GM12878 (cell line): Measurements from ENCODE around the gene TOR1B. TPM values are rescaled to one million over a fixed set of nuclear protein-coding genes. Genes with fewer than 3 reads are reported as not detected.

Source experiments
- ATAC-seq: fragments of 200-7000 bp; cut with Tn5 transposase; 3 replicates; pipeline ENCODE4 v1.9.1; 2020; ENCODE audit warnings: mild to moderate bottlenecking, moderate library complexity
- BruUV-seq: library from RNA; stranded (reverse); fragments of 400-500 nt; replicated peaks from 2 replicates; lab custom pipeline; 2021; lab: Mats Ljungman, UMichigan
- CTCF ChIA-PET: fragments of 300-600 bp; sonication (Branson Sonifier 250); formaldehyde crosslinking; extraction: SDS; loops from one replicate; lab custom pipeline; 2021; ENCODE audit warnings: inconsistent platforms; lab: Yijun Ruan, JAX
- POLR2A ChIA-PET: fragments of 350-600 bp; formaldehyde crosslinking; extraction: SDS; loops from one replicate; lab custom pipeline; 2021; ENCODE audit warnings: inconsistent platforms; lab: Charles Lee
- RAD21 ChIA-PET: fragments of 300-600 bp; sonication (Branson Sonifier 250); formaldehyde crosslinking; loops from one replicate; lab custom pipeline; 2023; ENCODE audit warnings: antibody characterized with exemption; ENCODE audit not compliant: unreplicated experiment; lab: Charles Lee
- SMC1A ChIA-PET: fragments of 300-600 bp; sonication (Branson Sonifier 250); formaldehyde crosslinking; loops from one replicate; lab custom pipeline; 2023; ENCODE audit not compliant: unreplicated experiment, uncharacterized antibody; lab: Charles Lee
- DNase-seq: peaks from one replicate; pipeline ENCODE4 v3.0.0-alpha.2; 2011; ENCODE audit warnings: low read depth, low spot score
- FAIRE-seq: peaks from 3 replicates; lab custom pipeline; 2011; peaks lifted over from hg19 to GRCh38; lab: Jason Lieb, UNC
- H2AFZ ChIP-seq: 2 replicates; pipeline ENCODE4 v1.6.0; 2011; ENCODE audit warnings: low read depth, low read length, control low read depth; ENCODE audit not compliant: control insufficient read depth
- H3K27ac ChIP-seq: 2 replicates; pipeline ENCODE4 v1.5.1; 2011; ENCODE audit warnings: control low read depth; ENCODE audit not compliant: control insufficient read depth, insufficient read depth
- H3K27me3 ChIP-seq, 2 experiments: replicated peaks in 1 of 2; 2 replicates each; pipeline versions ENCODE4 v1.6.0 to v1.6.1; 2011; ENCODE audit warnings: low read length in 1 of 2; ENCODE audit not compliant: control insufficient read depth in 2 of 2, insufficient read depth in 2 of 2
- H3K36me3 ChIP-seq, 2 experiments: 2 replicates each; pipeline ENCODE4 v1.5.1; 2011; ENCODE audit warnings: low read length in 1 of 2; ENCODE audit not compliant: control insufficient read depth in 2 of 2, insufficient read depth in 2 of 2
- H3K4me1 ChIP-seq: 2 replicates; pipeline ENCODE4 v1.6.1; 2011; ENCODE audit warnings: mild to moderate bottlenecking, low read length, moderate library complexity, mixed read lengths; ENCODE audit not compliant: control insufficient read depth, insufficient read depth
- H3K4me2 ChIP-seq: 2 replicates; pipeline ENCODE4 v1.6.0; 2011; ENCODE audit warnings: control low read depth; ENCODE audit not compliant: control insufficient read depth, insufficient read depth
- H3K4me3 ChIP-seq: fragments of 200-600 bp; sonication (generic); 2 replicates; pipeline ENCODE4 v1.5.1; 2016
- H3K79me2 ChIP-seq: 2 replicates; pipeline ENCODE4 v1.6.0; 2011; ENCODE audit warnings: low read length; ENCODE audit not compliant: control insufficient read depth, insufficient read depth
- H3K9ac ChIP-seq: 2 replicates; pipeline ENCODE4 v1.8.0; 2011; ENCODE audit warnings: low read length, control low read depth, mixed read lengths; ENCODE audit not compliant: control insufficient read depth, insufficient read depth
- H3K9me3 ChIP-seq: replicated peaks from 3 replicates; pipeline ENCODE4 v1.5.1; 2011; ENCODE audit warnings: mild to moderate bottlenecking, low read length; ENCODE audit not compliant: control insufficient read depth, insufficient read depth
- H4K20me1 ChIP-seq: 2 replicates; pipeline ENCODE4 v1.6.0; 2011; ENCODE audit not compliant: control insufficient read depth, insufficient read depth
- ASH2L ChIP-seq: fragments of 300-600, 200-600 bp; sonication (generic); IDR thresholded peaks from 2 replicates; pipeline ENCODE4 v1.6.1; 2017; ENCODE audit warnings: low read depth, mild to moderate bottlenecking, borderline replicate concordance
- BRCA1 ChIP-seq: IDR thresholded peaks from 2 replicates; pipeline ENCODE4 v1.6.1; 2011; ENCODE audit warnings: low read depth, low read length, improper control_type of control experiment
- DPF2 ChIP-seq: fragments of 450-650 bp; IDR thresholded peaks from 2 replicates; pipeline ENCODE4 v1.6.1; 2017; ENCODE audit warnings: mild to moderate bottlenecking
- IKZF1 ChIP-seq: fragments of 450-650 bp; conservative IDR thresholded peaks from 2 replicates; pipeline ENCODE4 v1.6.1; 2017; ENCODE audit warnings: antibody characterized with exemption, mild to moderate bottlenecking
- JUND ChIP-seq: IDR thresholded peaks from 2 replicates; pipeline ENCODE4 v1.6.1; 2012; ENCODE audit warnings: low read depth, mild to moderate bottlenecking, low read length, improper control_type of control experiment, moderate library complexity
- KLF5 ChIP-seq: fragments of 450-650 bp; IDR thresholded peaks from 2 replicates; pipeline ENCODE4 v1.6.1; 2014; ENCODE audit warnings: mild to moderate bottlenecking; ENCODE audit not compliant: partially characterized antibody
- LARP7 ChIP-seq: fragments of 450-650 bp; IDR thresholded peaks from 2 replicates; pipeline ENCODE4 v1.6.1; 2017; ENCODE audit warnings: mild to moderate bottlenecking
- RAD21 ChIP-seq: IDR thresholded peaks from 2 replicates; pipeline ENCODE4 v1.6.1; 2011; ENCODE audit warnings: mild to moderate bottlenecking, low read depth, low read length, moderate library complexity; ENCODE audit not compliant: insufficient read depth
- RBBP5 ChIP-seq: fragments of 200-600 bp; sonication (generic); conservative IDR thresholded peaks from 2 replicates; pipeline ENCODE4 v1.6.1; 2016
- SMC3 ChIP-seq: IDR thresholded peaks from 2 replicates; pipeline ENCODE4 v1.6.1; 2011; ENCODE audit warnings: low read length, improper control_type of control experiment, borderline replicate concordance
- STAT3 ChIP-seq: IDR thresholded peaks from 2 replicates; pipeline ENCODE4 v1.6.1; 2011; ENCODE audit warnings: low read depth, low read length, improper control_type of control experiment
- WGBS: methylation state at CpG from one replicate; pipeline ENCODE4 v1.1.6; 2016; ENCODE audit warnings: low lambda C conversion rate; ENCODE audit not compliant: insufficient replicate concordance, insufficient coverage; ENCODE audit errors: missing lambda C conversion rate; 5-methylcytosine and 5-hydroxymethylcytosine counted together
- in situ Hi-C: fragments of 300-500 bp; cut with MboI; formaldehyde crosslinking; loops from 9 replicates; pipeline ENCODE4 v1.14.3; 2018; ENCODE audit warnings: mixed read lengths
- intact Hi-C: fragments of 100-400 bp; cut with micrococcal nuclease; formaldehyde crosslinking; loops from one replicate; pipeline ENCODE4 v1.14.2; 2022; ENCODE audit not compliant: unreplicated experiment
- polyA plus RNA-seq, 11 experiments: library from polyadenylated mRNA; depleted of rRNA in 4 of 11; unstranded in 6 of 11; stranded (reverse) in 5 of 11; fragments of >200 nt; fragmentation: Nextera tagmentation in 4 of 11; fragmentation: Illumina TruSeq in 1 of 11; extraction: Ambion mirVana in 4 of 11; extraction: Trizol in 1 of 11; gene quantifications; 1 replicate in 1 of 11; 2 replicates in 10 of 11; pipeline versions ENCODE4 v1.2.1 to v1.2.3, GENCODE V29; 2011 to 2016; ENCODE audit warnings: inconsistent platforms in 2 of 11, missing spikeins in 2 of 11, low read depth in 1 of 11
- total RNA-seq, 4 experiments: library from RNA; depleted of rRNA in 3 of 4; stranded (reverse); fragments of >200 nt in 3 of 4; fragmentation: Illumina TruSeq in 1 of 4; extraction: Trizol in 1 of 4; gene quantifications; 2 replicates each; pipeline versions ENCODE4 v1.2.1 to v1.2.3, GENCODE V29; 2013 to 2021
- TF ChIP-seq, protein P1 (sequence below): IDR thresholded peaks from 2 replicates; pipeline ENCODE4 v1.6.1; 2011; ENCODE audit warnings: borderline replicate concordance, low read depth, mild to moderate bottlenecking, moderate library complexity, mixed read lengths, low read length; ENCODE audit not compliant: insufficient read depth; ENCODE audit errors: extremely low read length
- TF ChIP-seq, protein P2 (sequence below): fragments of 450-650 bp; conservative IDR thresholded peaks from 2 replicates; pipeline ENCODE4 v1.6.1; 2017; ENCODE audit warnings: mild to moderate bottlenecking, moderate library complexity

The TOR1B gene
- total and polyA plus RNA-seq, 10 of the 15 experiments (the other 5 are each of a cell fraction or from before 2014, with no cell fraction given) = 1.8 to 17.5 (median 9.9) TPM

- TF ChIP-seq, protein P1, sequence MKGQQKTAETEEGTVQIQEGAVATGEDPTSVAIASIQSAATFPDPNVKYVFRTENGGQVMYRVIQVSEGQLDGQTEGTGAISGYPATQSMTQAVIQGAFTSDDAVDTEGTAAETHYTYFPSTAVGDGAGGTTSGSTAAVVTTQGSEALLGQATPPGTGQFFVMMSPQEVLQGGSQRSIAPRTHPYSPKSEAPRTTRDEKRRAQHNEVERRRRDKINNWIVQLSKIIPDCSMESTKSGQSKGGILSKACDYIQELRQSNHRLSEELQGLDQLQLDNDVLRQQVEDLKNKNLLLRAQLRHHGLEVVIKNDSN = no peak
- TF ChIP-seq SMC3 = no peak
- TF ChIP-seq KLF5 = no peak
- no peak for TF ChIP-seq JUND
- no peak for TF ChIP-seq BRCA1
- TF ChIP-seq STAT3 = no peak
- TF ChIP-seq, all 136 proteins: peak for 0
- Histone ChIP-seq H3K4me3 (no peak overlapping the region), H3K36me3 (no peaks in the 10 kb centered on the region), H2AFZ (no peak overlapping the region), H4K20me1 (no peaks in the 10 kb centered on the region), H3K4me2 (no peak overlapping the region), H3K27ac (no peak overlapping the region), H3K9me3 (no peaks in the 10 kb centered on the region), H3K4me1 (no peaks in the 10 kb centered on the region), H3K79me2 (no peaks in the 10 kb centered on the region), H3K9ac (no peak overlapping the region), H3K27me3 (no peaks in the 10 kb centered on the region; a peak in 1 of 4 replicates)
- SMC1A ChIA-PET = no interaction called here
- intact Hi-C loops (no loop called here), in situ Hi-C loops (no loop called here)
- DNase-seq (no peak), ATAC-seq (no peak), FAIRE-seq (no peak)
- no TSS peak for BruUV-seq
- POLR2A ChIA-PET = no interaction called here
- CTCF ChIA-PET = interaction anchor here (1.0 kb wide), 2 partner anchors 19 to 41 kb away, joined by 3 read pairs; no protein-coding TSS in a partner anchor
- WGBS = 13% methylated on average over 11 of the region's 11 CpGs
- RAD21 ChIA-PET = interaction anchor here (0.6 to 0.7 kb wide), 2 partner anchors 40 to 48 kb away, joined by 3 read pairs; no protein-coding TSS in a partner anchor
These were observed 25.2 kb upstream of the TOR1B start for GRCh38 chr9:129777769-129778130.

DNA sequence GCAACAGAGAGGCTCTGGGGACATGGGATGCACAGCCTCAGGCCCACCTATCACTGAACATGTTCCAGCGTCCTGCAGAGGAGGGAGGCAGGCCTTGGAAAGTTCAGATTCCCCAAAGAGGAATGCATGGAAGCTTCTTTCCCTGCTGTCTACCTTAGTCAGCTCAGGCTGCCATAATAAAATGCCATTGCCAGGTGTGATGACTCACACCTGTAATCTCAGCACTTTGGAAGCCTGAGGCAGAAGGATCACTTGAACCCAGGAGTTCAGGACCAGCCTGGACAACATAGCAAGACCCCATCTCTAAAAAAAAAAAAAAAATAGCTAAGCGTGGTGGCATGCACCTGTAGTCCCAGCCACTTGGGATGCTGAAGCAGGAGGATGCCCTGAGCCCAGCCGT is 24.5 kb upstream of the TOR1B start:
- no peak overlapping the region for H3K4me2 ChIP-seq
- intact Hi-C loops = no loop called here
- TF ChIP-seq LARP7 (no peak), RBBP5 (no peak), IKZF1 (no peak), ASH2L (no peak), DPF2 (no peak), RAD21 (no peak)
- TF ChIP-seq, protein P2, sequence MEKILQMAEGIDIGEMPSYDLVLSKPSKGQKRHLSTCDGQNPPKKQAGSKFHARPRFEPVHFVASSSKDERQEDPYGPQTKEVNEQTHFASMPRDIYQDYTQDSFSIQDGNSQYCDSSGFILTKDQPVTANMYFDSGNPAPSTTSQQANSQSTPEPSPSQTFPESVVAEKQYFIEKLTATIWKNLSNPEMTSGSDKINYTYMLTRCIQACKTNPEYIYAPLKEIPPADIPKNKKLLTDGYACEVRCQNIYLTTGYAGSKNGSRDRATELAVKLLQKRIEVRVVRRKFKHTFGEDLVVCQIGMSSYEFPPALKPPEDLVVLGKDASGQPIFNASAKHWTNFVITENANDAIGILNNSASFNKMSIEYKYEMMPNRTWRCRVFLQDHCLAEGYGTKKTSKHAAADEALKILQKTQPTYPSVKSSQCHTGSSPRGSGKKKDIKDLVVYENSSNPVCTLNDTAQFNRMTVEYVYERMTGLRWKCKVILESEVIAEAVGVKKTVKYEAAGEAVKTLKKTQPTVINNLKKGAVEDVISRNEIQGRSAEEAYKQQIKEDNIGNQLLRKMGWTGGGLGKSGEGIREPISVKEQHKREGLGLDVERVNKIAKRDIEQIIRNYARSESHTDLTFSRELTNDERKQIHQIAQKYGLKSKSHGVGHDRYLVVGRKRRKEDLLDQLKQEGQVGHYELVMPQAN = no peak
- no peak overlapping the region for H2AFZ ChIP-seq
- H3K4me1 ChIP-seq = no peaks in the 10 kb centered on the region
- H3K79me2 ChIP-seq = no peaks in the 10 kb centered on the region
- WGBS = 2% methylated on average over 3 of the region's 3 CpGs
- H3K9me3 ChIP-seq = no peaks in the 10 kb centered on the region
- no peak for DNase-seq
- no peak overlapping the region for H3K4me3 ChIP-seq
- CTCF ChIA-PET = no interaction called here
- H3K27me3 ChIP-seq = no peaks in the 10 kb centered on the region; a peak in 1 of 4 replicates
- no peak overlapping the region for H3K9ac ChIP-seq
- POLR2A ChIA-PET = no interaction called here
- no TSS peak for BruUV-seq
- no peak for ATAC-seq
- no peak overlapping the region for H3K27ac ChIP-seq
- no peak for FAIRE-seq
- RAD21 ChIA-PET = no interaction called here
- no peaks in the 10 kb centered on the region for H4K20me1 ChIP-seq
- in situ Hi-C loops = no loop called here
- no peaks in the 10 kb centered on the region for H3K36me3 ChIP-seq
- SMC1A ChIA-PET = no interaction called here
